ENCODE measurements around the gene EDNRB.

EDNRB gene

GRCh38 chr13:77915686-77916085 lies 2.9 kb downstream of the EDNRB start:
- H3K23ac ChIP-seq (ENCODE audit: low read length): no peak overlapping the region
- WGBS (ENCODE audit: extremely low coverage, insufficient coverage, low lambda C conversion rate): no CpG with 5 or more reads among the region's 1 CpG
- no peak overlapping the region for H3K4ac ChIP-seq (ENCODE audit: low read depth, low read length)
- no peak overlapping the region for H4K5ac ChIP-seq (ENCODE audit: low read length)
- no peaks in the 10 kb centered on the region for H3K79me1 ChIP-seq (ENCODE audit: low read length)
- H3K27ac ChIP-seq (ENCODE audit: low read depth, low read length): no peak overlapping the region
- H2AK5ac ChIP-seq (ENCODE audit: low read length): no peak overlapping the region
- DNase-seq: no peak
- peaks cover 2% of the 10 kb centered on the region for H3K79me2 ChIP-seq (ENCODE audit: control insufficient read depth, insufficient read depth, low read length)
- no peak overlapping the region for H2BK120ac ChIP-seq (ENCODE audit: low read depth, low read length)
- no peaks in the 10 kb centered on the region for H3K36me3 ChIP-seq (ENCODE audit: control insufficient read depth, insufficient read depth, low read length)
- no peak overlapping the region for H3K56ac ChIP-seq (ENCODE audit: low read length)
- H4K8ac ChIP-seq (ENCODE audit: low read depth, low read length): no peak overlapping the region
- no peak overlapping the region for H2BK15ac ChIP-seq (replicated peaks; ENCODE audit: low read depth)
- H3K9ac ChIP-seq (ENCODE audit: low read length): no peak overlapping the region
- no peak overlapping the region for H3K4me3 ChIP-seq (ENCODE audit: low read length)
- no peak overlapping the region for H3K18ac ChIP-seq (ENCODE audit: low read length)
- H2BK5ac ChIP-seq (ENCODE audit: low read length): no peak overlapping the region
- H3K4me1 ChIP-seq (ENCODE audit: control insufficient read depth, low read depth, low read length): peaks cover 4% of the 10 kb centered on the region
- H3K27me3 ChIP-seq (ENCODE audit: insufficient read depth, low read length, poor library complexity): no peaks in the 10 kb centered on the region
- no peak overlapping the region for H3K4me2 ChIP-seq (ENCODE audit: low read length)

DNA sequence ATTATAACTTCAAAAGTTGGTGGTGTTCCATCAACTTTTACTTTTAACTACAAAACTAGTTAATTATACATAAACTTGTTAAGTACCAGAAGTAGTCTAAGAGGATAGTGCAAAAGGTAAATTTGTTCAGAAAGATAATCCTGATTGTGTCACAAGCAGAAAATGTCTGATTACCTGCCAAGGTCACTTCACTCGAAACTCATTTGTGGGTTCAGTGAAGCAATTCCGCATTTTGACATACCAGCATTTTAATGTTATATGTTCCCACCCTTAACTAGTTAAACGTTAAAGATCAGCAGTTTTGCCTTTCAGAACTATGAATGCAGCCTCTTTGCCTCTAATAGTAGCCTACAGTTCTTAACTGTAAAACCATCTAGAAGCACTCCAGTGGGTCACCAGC lies 5.6 kb downstream of the EDNRB start:
- H3K27me3 ChIP-seq (ENCODE audit: insufficient read depth, low read length, poor library complexity): no peaks in the 10 kb centered on the region
- H3K56ac ChIP-seq (ENCODE audit: low read length): no peak overlapping the region
- H3K27ac ChIP-seq (ENCODE audit: low read depth, low read length): no peak overlapping the region
- H4K8ac ChIP-seq (ENCODE audit: low read depth, low read length): no peak overlapping the region
- H2BK5ac ChIP-seq (ENCODE audit: low read length): no peak overlapping the region
- H3K4me3 ChIP-seq (ENCODE audit: low read length): no peak overlapping the region
- H3K79me2 ChIP-seq (ENCODE audit: control insufficient read depth, insufficient read depth, low read length): peaks cover 1% of the 10 kb centered on the region
- H2BK120ac ChIP-seq (ENCODE audit: low read depth, low read length): no peak overlapping the region
- no peak overlapping the region for H4K5ac ChIP-seq (ENCODE audit: low read length)
- H3K23ac ChIP-seq (ENCODE audit: low read length): no peak overlapping the region
- no peak overlapping the region for H2BK15ac ChIP-seq (replicated peaks; ENCODE audit: low read depth)
- no peaks in the 10 kb centered on the region for H3K79me1 ChIP-seq (ENCODE audit: low read length)
- H3K36me3 ChIP-seq (ENCODE audit: control insufficient read depth, insufficient read depth, low read length): no peaks in the 10 kb centered on the region
- H3K4ac ChIP-seq (ENCODE audit: low read depth, low read length): no peak overlapping the region
- no peak overlapping the region for H3K18ac ChIP-seq (ENCODE audit: low read length)
- H3K4me1 ChIP-seq (ENCODE audit: control insufficient read depth, low read depth, low read length): peaks cover 2% of the 10 kb centered on the region
- no peak overlapping the region for H2AK5ac ChIP-seq (ENCODE audit: low read length)
- no CpG with 5 or more reads among the region's 3 CpGs for WGBS (ENCODE audit: extremely low coverage, insufficient coverage, low lambda C conversion rate)
- DNase-seq: no peak
- no peak overlapping the region for H3K4me2 ChIP-seq (ENCODE audit: low read length)
- H3K9ac ChIP-seq (ENCODE audit: low read length): no peak overlapping the region

GRCh38 chr13:77911751-77912150 lies 6.9 kb downstream of the EDNRB start:
- Histone ChIP-seq H3K4me2 (ENCODE audit: low read length) (no peak overlapping the region), H3K79me2 (ENCODE audit: control insufficient read depth, insufficient read depth, low read length) (no peaks in the 10 kb centered on the region), H3K56ac (ENCODE audit: low read length) (no peak overlapping the region), H2BK120ac (ENCODE audit: low read depth, low read length) (no peak overlapping the region), H4K5ac (ENCODE audit: low read length) (no peak overlapping the region), H3K27me3 (ENCODE audit: insufficient read depth, low read length, poor library complexity) (no peaks in the 10 kb centered on the region), H3K4ac (ENCODE audit: low read depth, low read length) (no peak overlapping the region), H4K8ac (ENCODE audit: low read depth, low read length) (no peak overlapping the region), H3K79me1 (ENCODE audit: low read length) (no peaks in the 10 kb centered on the region), H3K18ac (ENCODE audit: low read length) (no peak overlapping the region), H2BK5ac (ENCODE audit: low read length) (no peak overlapping the region), H3K36me3 (ENCODE audit: control insufficient read depth, insufficient read depth, low read length) (no peaks in the 10 kb centered on the region), H3K4me1 (ENCODE audit: control insufficient read depth, low read depth, low read length) (no peaks in the 10 kb centered on the region), H2BK15ac (replicated peaks; ENCODE audit: low read depth) (no peak overlapping the region), H2AK5ac (ENCODE audit: low read length) (no peak overlapping the region), H3K4me3 (ENCODE audit: low read length) (no peak overlapping the region), H3K27ac (ENCODE audit: low read depth, low read length) (no peak overlapping the region), H3K9ac (ENCODE audit: low read length) (no peak overlapping the region), H3K23ac (ENCODE audit: low read length) (no peak overlapping the region)
- no CpG with 5 or more reads among the region's 1 CpG for WGBS (ENCODE audit: extremely low coverage, insufficient coverage, low lambda C conversion rate)
- DNase-seq: no peak

- WGBS (ENCODE audit: extremely low coverage, insufficient coverage, low lambda C conversion rate): no CpG with 5 or more reads among the region's 3 CpGs
- Histone ChIP-seq H3K79me2 (ENCODE audit: control insufficient read depth, insufficient read depth, low read length) (no peaks in the 10 kb centered on the region), H3K4me1 (ENCODE audit: control insufficient read depth, low read depth, low read length) (no peaks in the 10 kb centered on the region), H3K27me3 (ENCODE audit: insufficient read depth, low read length, poor library complexity) (no peaks in the 10 kb centered on the region), H3K9ac (ENCODE audit: low read length) (no peak overlapping the region), H3K23ac (ENCODE audit: low read length) (no peak overlapping the region), H2BK5ac (ENCODE audit: low read length) (no peak overlapping the region), H2AK5ac (ENCODE audit: low read length) (no peak overlapping the region), H4K5ac (ENCODE audit: low read length) (no peak overlapping the region), H4K8ac (ENCODE audit: low read depth, low read length) (no peak overlapping the region), H2BK15ac (replicated peaks; ENCODE audit: low read depth) (no peak overlapping the region), H3K18ac (ENCODE audit: low read length) (no peak overlapping the region), H3K4me3 (ENCODE audit: low read length) (no peak overlapping the region), H3K4me2 (ENCODE audit: low read length) (no peak overlapping the region), H3K79me1 (ENCODE audit: low read length) (no peaks in the 10 kb centered on the region), H3K27ac (ENCODE audit: low read depth, low read length) (no peak overlapping the region), H3K4ac (ENCODE audit: low read depth, low read length) (no peak overlapping the region), H3K56ac (ENCODE audit: low read length) (no peak overlapping the region), H3K36me3 (ENCODE audit: control insufficient read depth, insufficient read depth, low read length) (no peaks in the 10 kb centered on the region), H2BK120ac (ENCODE audit: low read depth, low read length) (no peak overlapping the region)
- no peak for DNase-seq
Observed at GRCh38 chr13:77909827-77910226, 8.8 kb downstream of the EDNRB start.

GRCh38 chr13:77908531-77908930 lies 10.1 kb downstream of the EDNRB start:
- H2AK5ac ChIP-seq (ENCODE audit: low read length): no peak overlapping the region
- no peak overlapping the region for H2BK120ac ChIP-seq (ENCODE audit: low read depth, low read length)
- DNase-seq: no peak
- no peak overlapping the region for H3K4ac ChIP-seq (ENCODE audit: low read depth, low read length)
- no peak overlapping the region for H2BK5ac ChIP-seq (ENCODE audit: low read length)
- WGBS (ENCODE audit: extremely low coverage, insufficient coverage, low lambda C conversion rate): no CpG with 5 or more reads among the region's 2 CpGs
- H3K56ac ChIP-seq (ENCODE audit: low read length): no peak overlapping the region
- H3K4me1 ChIP-seq (ENCODE audit: control insufficient read depth, low read depth, low read length): no peaks in the 10 kb centered on the region
- H3K36me3 ChIP-seq (ENCODE audit: control insufficient read depth, insufficient read depth, low read length): no peaks in the 10 kb centered on the region
- H3K79me2 ChIP-seq (ENCODE audit: control insufficient read depth, insufficient read depth, low read length): no peaks in the 10 kb centered on the region
- H4K8ac ChIP-seq (ENCODE audit: low read depth, low read length): no peak overlapping the region
- H3K27me3 ChIP-seq (ENCODE audit: insufficient read depth, low read length, poor library complexity): no peaks in the 10 kb centered on the region
- no peak overlapping the region for H3K4me3 ChIP-seq (ENCODE audit: low read length)
- H3K27ac ChIP-seq (ENCODE audit: low read depth, low read length): no peak overlapping the region
- H3K9ac ChIP-seq (ENCODE audit: low read length): no peak overlapping the region
- no peak overlapping the region for H2BK15ac ChIP-seq (replicated peaks; ENCODE audit: low read depth)
- H3K23ac ChIP-seq (ENCODE audit: low read length): no peak overlapping the region
- no peak overlapping the region for H3K18ac ChIP-seq (ENCODE audit: low read length)
- H3K4me2 ChIP-seq (ENCODE audit: low read length): no peak overlapping the region
- H4K5ac ChIP-seq (ENCODE audit: low read length): no peak overlapping the region
- no peaks in the 10 kb centered on the region for H3K79me1 ChIP-seq (ENCODE audit: low read length)

GRCh38 chr13:77907666-77908341 lies 10.8 kb downstream of the EDNRB start:
- no peak overlapping the region for H3K56ac ChIP-seq (ENCODE audit: low read length)
- H3K27ac ChIP-seq (ENCODE audit: low read depth, low read length): no peak overlapping the region
- H3K9ac ChIP-seq (ENCODE audit: low read length): no peak overlapping the region
- H3K36me3 ChIP-seq (ENCODE audit: control insufficient read depth, insufficient read depth, low read length): no peaks in the 10 kb centered on the region
- no peaks in the 10 kb centered on the region for H3K79me2 ChIP-seq (ENCODE audit: control insufficient read depth, insufficient read depth, low read length)
- H2BK15ac ChIP-seq (replicated peaks; ENCODE audit: low read depth): no peak overlapping the region
- H3K4me3 ChIP-seq (ENCODE audit: low read length): no peak overlapping the region
- WGBS (ENCODE audit: extremely low coverage, insufficient coverage, low lambda C conversion rate): no CpG with 5 or more reads among the region's 5 CpGs
- no peak overlapping the region for H4K5ac ChIP-seq (ENCODE audit: low read length)
- H3K79me1 ChIP-seq (ENCODE audit: low read length): no peaks in the 10 kb centered on the region
- DNase-seq: no peak
- H2BK120ac ChIP-seq (ENCODE audit: low read depth, low read length): no peak overlapping the region
- no peak overlapping the region for H3K4me2 ChIP-seq (ENCODE audit: low read length)
- H3K27me3 ChIP-seq (ENCODE audit: insufficient read depth, low read length, poor library complexity): no peaks in the 10 kb centered on the region
- no peaks in the 10 kb centered on the region for H3K4me1 ChIP-seq (ENCODE audit: control insufficient read depth, low read depth, low read length)
- H3K4ac ChIP-seq (ENCODE audit: low read depth, low read length): no peak overlapping the region
- H3K23ac ChIP-seq (ENCODE audit: low read length): no peak overlapping the region
- H2AK5ac ChIP-seq (ENCODE audit: low read length): no peak overlapping the region
- H3K18ac ChIP-seq (ENCODE audit: low read length): no peak overlapping the region
- H2BK5ac ChIP-seq (ENCODE audit: low read length): no peak overlapping the region
- H4K8ac ChIP-seq (ENCODE audit: low read depth, low read length): no peak overlapping the region

All from mesendoderm (in vitro differentiated cells).